ENCODE data around the gene TRPV3. TPM values are rescaled to one million over a fixed set of nuclear protein-coding genes. Genes with fewer than 3 reads are reported as not detected.
"Not testable (repeated sequence)": the region's sequence is repeated elsewhere in the genome, so short reads cannot be mapped to it uniquely, and the experiment has no call there.

The TRPV3 gene
- total RNA-seq, 1 donor from 2014 or later: 0.16 TPM

DNA sequence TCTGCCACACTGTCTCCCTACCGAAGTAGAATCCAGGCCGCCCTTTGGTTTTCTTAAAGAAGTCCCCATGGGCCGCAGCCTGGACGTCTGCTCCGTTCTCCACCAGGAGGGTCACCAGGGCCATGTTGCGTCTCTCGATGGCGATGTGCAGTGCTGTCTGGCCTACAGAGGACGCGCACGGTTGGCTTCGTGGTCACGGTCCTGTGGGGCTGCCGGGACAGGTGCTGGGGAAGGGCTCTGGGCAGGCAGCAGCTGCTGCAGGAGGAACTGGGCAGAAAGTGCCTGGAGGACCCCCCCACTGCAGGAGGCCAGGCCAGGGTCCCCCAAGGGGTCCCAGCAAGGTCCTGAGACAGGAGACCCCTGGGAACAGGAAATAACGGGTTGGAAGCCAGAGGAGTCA lies 32.6 kb upstream of the TRPV3 start:
- H3K27ac Mint-ChIP-seq: no peak overlapping the region
- H3K4me1 Mint-ChIP-seq: no peaks in the 10 kb centered on the region
- no peaks in the 10 kb centered on the region for H3K27me3 Mint-ChIP-seq
- H3K9me3 Mint-ChIP-seq: no peaks in the 10 kb centered on the region
- H3K36me3 Mint-ChIP-seq (ENCODE audit: low read depth): peaks cover 10% of the 10 kb centered on the region
- no peak overlapping the region for H3K4me3 Mint-ChIP-seq
- intact Hi-C loops (cut with micrococcal nuclease): no loop called here
- no peak for DNase-seq

DNA sequence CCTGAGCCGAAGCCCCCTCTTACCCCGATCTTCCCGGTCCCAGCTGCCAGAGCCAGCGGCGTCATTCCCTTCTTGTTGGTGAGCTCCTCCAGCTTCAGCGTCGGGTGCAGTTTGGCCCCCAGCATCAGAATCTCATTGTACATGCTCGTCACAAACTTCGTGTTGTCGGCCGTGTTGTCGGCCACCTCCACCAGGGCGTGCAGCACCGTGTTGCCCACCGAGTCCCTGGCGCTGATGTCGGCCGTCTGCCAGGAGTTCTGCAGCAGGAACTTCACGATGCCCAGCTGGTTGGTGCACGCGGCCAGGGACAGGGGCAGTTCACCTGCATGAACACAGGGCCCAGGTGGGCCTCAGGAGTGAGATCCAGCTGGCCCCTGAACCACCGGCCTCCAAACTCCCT lies 32.2 kb upstream of the TRPV3 start:
- DNase-seq: no peak
- intact Hi-C loops (cut with micrococcal nuclease): no loop called here
- H3K4me3 Mint-ChIP-seq: no peak overlapping the region
- no peaks in the 10 kb centered on the region for H3K27me3 Mint-ChIP-seq
- no peak overlapping the region for H3K27ac Mint-ChIP-seq
- H3K4me1 Mint-ChIP-seq: no peaks in the 10 kb centered on the region
- H3K36me3 Mint-ChIP-seq (ENCODE audit: low read depth): peaks cover 10% of the 10 kb centered on the region
- no peaks in the 10 kb centered on the region for H3K9me3 Mint-ChIP-seq

DNA sequence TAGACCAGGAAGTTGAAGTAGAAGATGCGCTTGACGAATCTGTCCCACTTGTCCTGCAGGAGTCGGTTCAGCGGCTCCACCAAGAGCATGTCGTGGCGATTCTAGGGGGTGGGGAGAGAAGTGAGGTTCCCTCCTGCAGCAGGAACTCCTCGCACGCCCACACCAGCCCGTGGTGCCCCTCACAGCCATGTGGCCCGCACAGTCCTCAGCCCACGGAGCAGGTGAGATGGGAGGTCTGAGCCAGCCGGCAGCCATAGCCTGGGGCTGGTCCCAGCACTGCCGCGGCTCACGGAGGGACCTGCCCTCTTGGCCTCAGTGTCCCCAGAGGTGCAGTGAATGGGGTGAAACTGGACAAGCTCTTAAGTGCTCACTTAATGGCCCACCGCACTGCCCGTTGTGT lies 28.2 kb upstream of the TRPV3 start:
- Mint-ChIP-seq H3K9me3 (no peaks in the 10 kb centered on the region), H3K4me3 (no peak overlapping the region), H3K27me3 (no peaks in the 10 kb centered on the region), H3K4me1 (no peaks in the 10 kb centered on the region), H3K36me3 (ENCODE audit: low read depth) (peaks cover 12% of the 10 kb centered on the region), H3K27ac (no peak overlapping the region)
- no peak for DNase-seq
- intact Hi-C loops (cut with micrococcal nuclease): no loop called here

DNA sequence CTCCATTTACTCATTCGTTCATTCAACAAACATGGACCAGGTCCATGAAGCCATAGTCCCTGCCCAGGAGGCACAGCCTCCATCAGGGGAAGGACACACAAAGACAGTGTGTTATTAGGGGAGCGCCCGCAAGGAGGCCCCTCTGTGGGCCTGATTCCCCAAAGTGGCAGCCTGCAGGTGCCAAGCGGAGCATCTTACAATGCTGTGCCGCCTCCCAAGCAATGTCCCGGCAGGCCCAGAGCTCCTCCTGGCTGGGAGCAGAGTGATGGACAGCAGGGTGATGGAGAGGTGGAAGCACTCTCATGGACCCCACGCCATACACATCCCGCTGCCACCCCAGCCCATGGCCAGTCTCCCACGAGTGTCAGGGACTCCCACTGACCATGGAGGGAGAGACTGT lies 25.8 kb upstream of the TRPV3 start:
- Mint-ChIP-seq H3K27ac (no peak overlapping the region), H3K4me3 (no peak overlapping the region), H3K27me3 (no peaks in the 10 kb centered on the region), H3K36me3 (ENCODE audit: low read depth) (peaks cover 11% of the 10 kb centered on the region), H3K4me1 (no peaks in the 10 kb centered on the region), H3K9me3 (no peaks in the 10 kb centered on the region)
- no peak for DNase-seq
- intact Hi-C loops (cut with micrococcal nuclease): no loop called here

DNA sequence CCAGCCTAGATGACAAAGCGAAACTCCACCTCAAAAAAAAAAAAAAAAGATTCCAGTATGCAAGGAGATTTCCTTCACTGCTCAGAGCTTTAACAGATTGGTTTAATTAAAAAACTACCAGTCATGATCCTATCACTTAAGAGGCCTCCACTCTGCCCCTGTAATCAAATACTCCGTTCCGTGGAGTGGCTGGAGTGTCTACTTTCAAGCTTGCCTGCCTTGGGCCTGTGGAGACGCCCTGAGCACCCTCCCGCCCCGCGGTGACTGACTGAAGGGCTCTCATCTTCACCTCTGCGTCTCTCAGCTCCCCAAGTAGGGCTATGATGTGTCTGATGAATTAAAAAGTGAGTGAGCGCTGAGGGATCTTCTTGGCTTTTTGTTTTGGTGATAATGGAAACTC lies 25.3 kb upstream of the TRPV3 start:
- no peak for DNase-seq
- H3K27ac Mint-ChIP-seq: no peak overlapping the region
- intact Hi-C loops (cut with micrococcal nuclease): no loop called here
- no peaks in the 10 kb centered on the region for H3K4me1 Mint-ChIP-seq
- H3K36me3 Mint-ChIP-seq (ENCODE audit: low read depth): peaks cover 11% of the 10 kb centered on the region
- no peak overlapping the region for H3K4me3 Mint-ChIP-seq
- no peaks in the 10 kb centered on the region for H3K9me3 Mint-ChIP-seq
- no peaks in the 10 kb centered on the region for H3K27me3 Mint-ChIP-seq

DNA sequence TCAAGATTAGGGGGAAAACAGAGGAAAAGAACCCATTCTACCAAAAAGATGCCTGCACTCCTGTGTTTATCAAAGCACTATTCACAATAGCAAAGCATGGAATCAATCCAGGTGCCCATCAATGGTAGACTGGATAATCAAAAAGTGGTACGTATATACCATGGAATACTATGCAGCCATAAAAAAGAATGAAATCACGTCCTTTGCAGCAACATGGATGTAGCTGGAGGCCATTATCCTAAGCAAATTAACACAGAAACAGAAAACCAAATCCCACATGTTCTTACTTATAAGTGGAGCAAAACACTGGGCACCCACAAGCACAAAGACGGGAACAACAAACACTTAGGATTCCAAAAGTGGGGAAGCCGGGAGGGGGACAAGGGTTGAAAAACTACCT lies 21.1 kb upstream of the TRPV3 start:
- H3K27ac Mint-ChIP-seq; H3K4me1 Mint-ChIP-seq; H3K4me3 Mint-ChIP-seq; intact Hi-C loops (cut with micrococcal nuclease); DNase-seq; H3K27me3 Mint-ChIP-seq; H3K9me3 Mint-ChIP-seq; H3K36me3 Mint-ChIP-seq (ENCODE audit: low read depth): not testable (repeated sequence)

DNA sequence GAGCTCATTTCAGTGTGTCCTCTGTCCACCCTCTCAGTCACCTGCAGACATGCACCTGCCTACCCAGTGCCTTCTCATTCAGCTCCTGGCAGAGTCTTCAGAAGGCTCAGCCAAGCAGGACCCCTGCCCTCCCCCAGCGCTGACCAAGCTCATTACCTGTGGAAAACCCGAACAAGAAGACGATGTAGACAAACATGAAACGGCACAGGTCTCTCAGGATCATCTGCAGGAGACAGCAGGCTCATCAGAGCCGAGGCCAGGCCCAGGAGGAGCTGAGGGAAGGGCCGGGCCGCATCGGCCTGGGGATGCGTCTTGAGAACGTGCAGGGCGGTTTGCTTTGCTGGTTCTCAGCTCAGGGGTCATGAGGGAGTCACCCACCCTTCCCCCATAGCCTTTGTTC lies 19.4 kb upstream of the TRPV3 start:
- Mint-ChIP-seq H3K4me3 (no peak overlapping the region), H3K27ac (no peak overlapping the region), H3K27me3 (no peaks in the 10 kb centered on the region), H3K4me1 (no peaks in the 10 kb centered on the region), H3K36me3 (ENCODE audit: low read depth) (peaks cover 7% of the 10 kb centered on the region), H3K9me3 (no peaks in the 10 kb centered on the region)
- intact Hi-C loops (cut with micrococcal nuclease): no loop called here
- DNase-seq: no peak

DNA sequence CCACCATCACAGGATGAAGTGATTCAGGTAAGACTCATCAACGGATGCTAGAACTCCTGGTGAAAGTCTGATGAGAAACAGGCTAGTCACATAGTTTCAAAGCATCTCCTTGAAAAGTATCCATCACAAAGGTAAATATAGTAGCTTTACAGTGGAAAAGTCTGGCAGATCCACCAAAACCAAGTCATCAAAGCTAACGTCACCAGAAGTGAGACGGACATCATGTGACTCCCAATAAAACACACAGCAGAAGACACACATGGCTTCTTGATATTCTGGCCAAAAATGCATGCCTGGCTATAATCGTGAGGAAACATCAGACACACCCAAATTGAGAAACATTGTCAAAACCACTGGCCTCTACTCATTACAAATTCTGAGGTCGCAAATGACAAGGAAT lies 17.9 kb upstream of the TRPV3 start:
- no peaks in the 10 kb centered on the region for H3K4me1 Mint-ChIP-seq
- H3K4me3 Mint-ChIP-seq: no peak overlapping the region
- H3K36me3 Mint-ChIP-seq (ENCODE audit: low read depth): peaks cover 4% of the 10 kb centered on the region
- no peaks in the 10 kb centered on the region for H3K9me3 Mint-ChIP-seq
- H3K27me3 Mint-ChIP-seq: no peaks in the 10 kb centered on the region
- no peak overlapping the region for H3K27ac Mint-ChIP-seq
- intact Hi-C loops (cut with micrococcal nuclease): loop anchor here (1.0 kb wide), 1 partner anchor 13 kb away; no protein-coding TSS in a partner anchor
- no peak for DNase-seq

DNA sequence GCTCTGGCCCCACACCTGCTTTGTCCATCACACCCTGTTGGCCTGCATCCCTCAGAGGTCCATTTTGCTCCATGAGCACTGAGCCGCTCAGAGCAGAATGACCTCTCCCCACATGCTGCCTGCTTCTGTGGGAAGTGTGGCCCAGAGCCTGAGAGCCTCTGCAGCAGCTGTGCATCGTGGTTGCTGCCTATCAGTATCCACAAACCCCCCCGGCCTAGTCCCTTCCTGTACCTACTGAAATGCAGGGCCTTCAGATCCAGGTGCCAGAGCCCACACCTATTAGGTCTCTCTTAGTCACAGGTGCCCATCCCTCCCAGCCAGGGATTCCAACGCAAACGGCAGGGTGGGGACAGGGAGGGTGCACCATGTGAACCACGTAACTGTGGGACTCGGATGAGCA lies 16.6 kb upstream of the TRPV3 start:
- Mint-ChIP-seq H3K27me3 (no peaks in the 10 kb centered on the region), H3K9me3 (no peaks in the 10 kb centered on the region), H3K27ac (no peak overlapping the region), H3K4me3 (no peak overlapping the region), H3K36me3 (ENCODE audit: low read depth) (peaks cover 5% of the 10 kb centered on the region), H3K4me1 (no peaks in the 10 kb centered on the region)
- intact Hi-C loops (cut with micrococcal nuclease): no loop called here
- no peak for DNase-seq

DNA sequence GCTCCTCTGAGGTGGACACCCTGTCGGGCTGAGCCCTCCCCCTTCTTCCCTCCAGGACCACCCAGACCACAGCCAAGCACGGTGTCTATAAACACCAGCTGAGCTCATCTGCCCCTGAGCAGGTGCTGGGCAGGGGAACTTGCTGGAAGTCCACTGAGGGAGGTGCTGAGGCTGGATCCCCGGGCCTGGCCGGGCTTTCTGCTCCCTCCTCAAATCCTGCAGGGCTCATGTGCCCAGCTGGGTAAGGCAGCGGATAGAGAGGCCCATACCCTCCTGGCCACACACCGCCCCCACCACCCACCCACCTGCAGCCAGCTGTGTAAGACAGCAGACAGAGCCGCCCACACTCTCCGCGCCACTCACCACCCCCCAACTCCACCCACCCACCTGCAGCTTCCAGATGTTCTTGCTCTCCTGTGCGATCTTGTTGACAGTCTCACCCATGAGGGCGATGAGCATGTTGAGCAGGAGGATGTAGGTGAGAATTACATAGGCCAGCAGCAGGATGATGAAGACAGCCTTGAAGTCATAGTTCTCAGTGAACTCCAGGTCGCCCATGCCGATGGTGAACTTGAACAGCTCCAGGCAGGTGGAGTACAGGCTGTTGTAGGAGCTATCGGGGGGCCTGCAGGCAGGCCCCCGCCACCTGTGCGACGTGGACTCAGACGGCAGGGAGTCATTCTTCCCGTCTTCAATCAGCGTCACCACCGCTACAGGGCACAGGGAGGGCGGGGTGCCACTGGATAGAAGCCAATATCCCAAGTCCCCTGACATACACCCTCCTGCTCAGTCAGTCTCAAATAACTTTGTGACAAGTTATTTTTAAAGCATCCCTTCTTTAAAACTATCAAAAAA lies 15.9 kb upstream of the TRPV3 start:
- Mint-ChIP-seq H3K9me3 (no peaks in the 10 kb centered on the region), H3K36me3 (ENCODE audit: low read depth) (peaks cover 5% of the 10 kb centered on the region), H3K4me3 (no peak overlapping the region), H3K4me1 (no peaks in the 10 kb centered on the region), H3K27ac (no peak overlapping the region), H3K27me3 (no peaks in the 10 kb centered on the region)
- no peak for DNase-seq
- intact Hi-C loops (cut with micrococcal nuclease): no loop called here

DNA sequence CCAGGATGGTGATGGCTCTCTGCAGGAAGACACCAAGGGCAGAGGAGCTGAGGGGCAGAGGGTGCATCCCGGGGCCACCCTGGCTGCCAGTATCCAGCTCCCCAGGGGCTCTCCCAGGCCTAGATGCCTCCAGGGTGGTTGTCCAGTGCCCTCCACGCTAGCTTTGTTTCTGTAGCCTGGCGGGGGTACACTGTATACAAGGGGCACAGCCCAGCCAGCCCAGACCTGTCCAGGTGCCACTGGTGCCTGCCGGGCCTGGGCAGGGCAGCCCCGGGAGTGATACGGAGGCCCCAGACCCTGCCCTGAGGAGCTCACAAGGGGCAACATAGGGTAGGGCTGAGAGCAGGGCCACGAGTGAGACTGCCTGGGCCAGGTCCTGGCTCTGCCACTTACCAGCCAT lies 14.6 kb upstream of the TRPV3 start:
- intact Hi-C loops (cut with micrococcal nuclease): no loop called here
- H3K27ac Mint-ChIP-seq: no peak overlapping the region

DNA sequence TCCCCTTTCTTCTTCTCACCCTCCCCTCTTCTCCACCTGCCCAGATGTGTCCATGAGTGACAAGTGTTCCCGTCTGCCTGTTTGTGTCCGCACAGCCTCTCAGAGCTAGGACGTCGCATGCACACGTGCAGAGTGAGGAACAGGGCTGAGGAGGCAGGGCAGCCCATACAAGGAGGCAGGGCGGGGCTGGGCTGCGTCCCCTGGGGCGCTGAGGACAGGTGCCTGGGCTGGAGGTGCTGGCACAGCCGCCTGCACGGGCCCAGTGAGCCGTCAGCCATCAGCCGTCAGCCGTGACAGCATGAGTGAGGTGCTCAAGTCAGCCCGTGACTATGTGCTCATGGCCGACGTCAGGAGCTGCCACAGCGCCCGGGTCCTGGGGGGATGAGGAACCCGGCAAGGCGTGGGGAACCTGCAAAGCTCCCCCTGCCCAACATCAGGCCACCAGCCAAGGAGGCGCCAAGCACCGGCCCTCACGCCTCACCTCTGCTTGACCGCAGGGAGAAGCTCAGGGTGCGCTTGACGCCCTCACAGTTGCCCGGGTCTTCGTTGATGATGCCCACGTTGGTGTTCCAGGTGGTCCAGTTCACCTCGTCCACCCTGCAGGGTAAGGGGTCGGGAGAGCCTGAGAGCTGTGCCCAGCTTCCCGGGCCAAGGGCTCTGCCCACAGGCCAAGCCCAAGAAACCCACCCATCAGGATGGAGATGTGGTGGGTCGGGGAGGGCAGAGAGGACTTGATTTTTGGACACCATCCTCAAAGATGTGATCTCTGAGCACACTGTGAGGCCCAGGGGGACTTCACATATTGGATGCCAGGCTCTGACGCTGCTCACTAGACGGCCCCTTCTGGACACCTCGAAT lies 13.7 kb upstream of the TRPV3 start:
- DNase-seq: no peak
- H3K27ac Mint-ChIP-seq: no peak overlapping the region
- intact Hi-C loops (cut with micrococcal nuclease): no loop called here
- no peak overlapping the region for H3K4me3 Mint-ChIP-seq
- H3K27me3 Mint-ChIP-seq: no peaks in the 10 kb centered on the region
- no peaks in the 10 kb centered on the region for H3K9me3 Mint-ChIP-seq
- H3K4me1 Mint-ChIP-seq: no peaks in the 10 kb centered on the region
- H3K36me3 Mint-ChIP-seq (ENCODE audit: low read depth): peaks cover 7% of the 10 kb centered on the region

More for the DNA sequence above, 14.6 kb upstream of the TRPV3 start:
- H3K4me3 Mint-ChIP-seq: no peak overlapping the region
- no peaks in the 10 kb centered on the region for H3K4me1 Mint-ChIP-seq
- peaks cover 7% of the 10 kb centered on the region for H3K36me3 Mint-ChIP-seq (ENCODE audit: low read depth)
- DNase-seq: no peak
- H3K27me3 Mint-ChIP-seq: no peaks in the 10 kb centered on the region
- H3K9me3 Mint-ChIP-seq: no peaks in the 10 kb centered on the region

DNA sequence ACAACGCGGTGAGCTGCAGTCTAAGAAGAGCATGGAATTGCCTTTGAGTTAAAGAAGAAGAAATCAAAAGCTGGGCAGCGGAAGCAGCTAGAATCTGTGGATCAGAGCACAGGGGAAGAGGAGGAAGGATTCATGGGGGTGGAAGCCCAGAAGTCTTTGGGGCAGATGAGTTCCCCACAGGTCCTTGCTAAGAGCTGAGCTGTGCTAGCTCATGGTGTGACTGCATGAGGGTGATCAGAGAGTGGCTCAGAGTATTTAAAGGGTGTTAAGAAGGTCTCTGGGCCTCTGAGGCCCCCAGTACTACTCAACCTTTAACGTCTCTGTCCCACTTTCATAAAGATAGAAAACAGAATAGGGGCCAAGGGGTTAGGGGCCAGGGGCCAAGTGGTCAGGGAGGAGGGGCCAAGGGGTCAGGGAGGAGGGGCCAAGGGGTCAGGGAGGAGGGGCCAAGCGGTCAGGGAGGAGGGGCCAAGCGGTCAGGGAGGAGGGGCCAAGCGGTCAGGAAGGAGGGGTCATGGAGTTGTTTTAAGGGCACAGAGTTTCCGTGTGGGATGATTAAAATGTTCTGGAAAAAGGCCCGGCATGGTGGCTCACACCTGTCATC lies 12.0 kb upstream of the TRPV3 start:
- no peaks in the 10 kb centered on the region for H3K9me3 Mint-ChIP-seq
- intact Hi-C loops (cut with micrococcal nuclease): no loop called here
- H3K36me3 Mint-ChIP-seq (ENCODE audit: low read depth): peaks cover 7% of the 10 kb centered on the region
- no peak overlapping the region for H3K4me3 Mint-ChIP-seq
- H3K27ac Mint-ChIP-seq: no peak overlapping the region
- H3K27me3 Mint-ChIP-seq: no peaks in the 10 kb centered on the region
- DNase-seq: no peak
- H3K4me1 Mint-ChIP-seq: peaks cover 2% of the 10 kb centered on the region

DNA sequence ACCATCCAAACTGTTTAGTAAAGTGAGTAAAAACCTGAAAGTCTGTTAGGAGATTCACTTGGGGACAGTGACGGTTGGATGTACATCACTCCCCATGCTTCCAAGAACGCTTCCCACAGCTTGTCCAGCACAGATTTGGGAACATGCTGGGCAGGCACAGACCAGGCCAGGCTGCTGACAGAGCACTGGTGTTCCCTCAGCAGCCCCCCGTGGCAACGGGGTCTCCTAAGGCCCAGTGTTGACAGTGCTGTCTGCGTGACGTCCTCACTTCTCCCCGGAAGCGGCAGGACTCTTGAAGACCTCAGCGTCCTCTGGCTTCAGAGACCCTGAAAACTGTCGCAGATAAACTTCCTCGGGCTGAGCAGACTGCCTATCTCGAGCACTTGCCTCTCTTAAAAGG lies 8.9 kb upstream of the TRPV3 start:
- intact Hi-C loops (cut with micrococcal nuclease): no loop called here
- H3K4me3 Mint-ChIP-seq: no peak overlapping the region
- H3K27ac Mint-ChIP-seq: no peak overlapping the region
- H3K9me3 Mint-ChIP-seq: no peaks in the 10 kb centered on the region
- peaks cover 13% of the 10 kb centered on the region for H3K4me1 Mint-ChIP-seq
- no peaks in the 10 kb centered on the region for H3K27me3 Mint-ChIP-seq
- peaks cover 7% of the 10 kb centered on the region for H3K36me3 Mint-ChIP-seq (ENCODE audit: low read depth)
- DNase-seq: no peak
